Endothelial cell (in vitro differentiated cells): ENCODE results near the gene ANO2. TPM values are rescaled to one million over a fixed set of nuclear protein-coding genes. Genes with fewer than 3 reads are reported as not detected.
A peak's percentile ranks its signal among the peaks of the same experiment; 100 is the strongest.

Source experiments
- DNase-seq: peaks from one replicate; pipeline ENCODE4 v3.0.0; 2021; ENCODE audit warnings: low spot score
- H3K27ac Mint-ChIP-seq: one replicate; pipeline ENCODE4 v1.8.0; 2021; ENCODE audit warnings: mixed read lengths, inconsistent platforms; ENCODE audit not compliant: unreplicated experiment
- H3K27me3 Mint-ChIP-seq: one replicate; pipeline ENCODE4 v1.8.0; 2021; ENCODE audit warnings: mild to moderate bottlenecking, moderate library complexity, mixed read lengths, inconsistent platforms; ENCODE audit not compliant: unreplicated experiment
- H3K36me3 Mint-ChIP-seq: one replicate; pipeline ENCODE4 v1.8.0; 2021; ENCODE audit warnings: mild to moderate bottlenecking, low read depth, mixed read lengths, inconsistent platforms; ENCODE audit not compliant: unreplicated experiment
- H3K4me1 Mint-ChIP-seq: one replicate; pipeline ENCODE4 v1.8.0; 2021; ENCODE audit warnings: mild to moderate bottlenecking, mixed read lengths, inconsistent platforms; ENCODE audit not compliant: unreplicated experiment
- H3K4me3 Mint-ChIP-seq: one replicate; pipeline ENCODE4 v1.8.0; 2021; ENCODE audit warnings: mild to moderate bottlenecking, mixed read lengths, inconsistent platforms; ENCODE audit not compliant: unreplicated experiment
- H3K9me3 Mint-ChIP-seq: one replicate; pipeline ENCODE4 v1.8.0; 2021; ENCODE audit warnings: mixed read lengths, inconsistent platforms; ENCODE audit not compliant: unreplicated experiment
- CTCF ChIP-seq: fragments of 200-600 bp; sonication (generic); IDR thresholded peaks from one replicate; pipeline ENCODE4 v1.5.0; 2021; ENCODE audit warnings: antibody characterized with exemption; ENCODE audit not compliant: unreplicated experiment
- total RNA-seq: library from RNA; stranded (reverse); fragmentation: NEBNext Ultra II Directional; extraction: Animal tissue kit (Norgen Biotek cat#: 25700); gene quantifications from one replicate; pipeline ENCODE4 v1.2.1, GENCODE V29; 2021; ENCODE audit not compliant: unreplicated experiment

Gene ANO2
- total RNA-seq, 1 donor from 2014 or later: 4.5 TPM

GRCh38 chr12:5946388-5946787 is 1.3 kb upstream of the ANO2 start:
- peaks cover 15% of the 10 kb centered on the region for H3K4me1 Mint-ChIP-seq
- H3K36me3 Mint-ChIP-seq: peaks cover 8% of the 10 kb centered on the region
- no peak for DNase-seq
- H3K9me3 Mint-ChIP-seq: no peaks in the 10 kb centered on the region
- H3K27me3 Mint-ChIP-seq: peaks cover 4% of the 10 kb centered on the region
- no peak for TF ChIP-seq CTCF
- H3K4me3 Mint-ChIP-seq: peak overlapping the region; percentile 2
- H3K27ac Mint-ChIP-seq: no peak overlapping the region

- DNase-seq: no peak
- Mint-ChIP-seq H3K36me3 (peaks cover 8% of the 10 kb centered on the region), H3K9me3 (no peaks in the 10 kb centered on the region), H3K4me1 (peaks cover 15% of the 10 kb centered on the region), H3K4me3 (peak overlapping the region; percentile 84), H3K27ac (no peak overlapping the region), H3K27me3 (peaks cover 4% of the 10 kb centered on the region)
- TF ChIP-seq CTCF: no peak
Observed at GRCh38 chr12:5944688-5945070, 380 bp downstream of the ANO2 start.

GRCh38 chr12:5944053-5944452 is 1.0 kb downstream of the ANO2 start:
- no peak for DNase-seq
- H3K27me3 Mint-ChIP-seq: peaks cover 4% of the 10 kb centered on the region
- no peaks in the 10 kb centered on the region for H3K9me3 Mint-ChIP-seq
- no peak overlapping the region for H3K27ac Mint-ChIP-seq
- H3K4me1 Mint-ChIP-seq: peaks cover 15% of the 10 kb centered on the region
- no peak overlapping the region for H3K4me3 Mint-ChIP-seq
- peaks cover 8% of the 10 kb centered on the region for H3K36me3 Mint-ChIP-seq
- TF ChIP-seq CTCF: no peak

- no peak overlapping the region for H3K4me3 Mint-ChIP-seq
- TF ChIP-seq CTCF: no peak
- H3K9me3 Mint-ChIP-seq: no peaks in the 10 kb centered on the region
- no peak overlapping the region for H3K27ac Mint-ChIP-seq
- H3K36me3 Mint-ChIP-seq: peaks cover 6% of the 10 kb centered on the region
- H3K27me3 Mint-ChIP-seq: peaks cover 4% of the 10 kb centered on the region
- peaks cover 15% of the 10 kb centered on the region for H3K4me1 Mint-ChIP-seq
- no peak for DNase-seq
Observed at GRCh38 chr12:5941907-5942306, 3.2 kb downstream of the ANO2 start.

GRCh38 chr12:5927732-5928516 is 17.1 kb downstream of the ANO2 start:
- DNase-seq: no peak
- Mint-ChIP-seq H3K27ac (no peak overlapping the region), H3K9me3 (no peaks in the 10 kb centered on the region)

More at GRCh38 chr12:5927732-5928516, 17.1 kb downstream of the ANO2 start:
- Mint-ChIP-seq H3K27me3 (peaks cover 18% of the 10 kb centered on the region), H3K36me3 (peaks cover 20% of the 10 kb centered on the region), H3K4me1 (peaks cover 10% of the 10 kb centered on the region), H3K4me3 (no peak overlapping the region)
- TF ChIP-seq CTCF: no peak
